ENCODE measurements around the gene FBXO4. TPM values are rescaled to one million over a fixed set of nuclear protein-coding genes. Genes with fewer than 3 reads are reported as not detected.

The FBXO4 gene
- total RNA-seq, 1 experiment from 2014 or later: 9.6 TPM

DNA sequence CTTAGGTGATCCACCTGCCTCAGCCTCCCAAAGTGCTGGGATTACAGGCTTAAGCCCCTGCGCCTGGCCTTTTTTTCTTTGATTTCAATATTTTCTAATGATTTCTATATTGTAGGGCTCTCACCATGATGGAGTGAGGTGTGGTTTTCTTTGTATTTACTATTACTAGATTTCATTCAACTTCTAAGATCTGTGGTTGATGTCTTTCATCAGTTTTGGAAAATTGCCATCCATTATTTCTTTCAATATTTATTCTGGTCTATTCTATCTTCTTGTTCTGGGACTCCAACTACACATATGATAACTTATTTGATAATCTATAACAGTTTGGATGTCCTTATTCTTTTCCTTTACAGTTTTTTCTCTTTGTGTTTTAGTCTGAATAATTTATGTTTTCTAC is 31.9 kb downstream of the FBXO4 start:
- ChIA-PET CTCF (no interaction called here), POLR2A (ENCODE audit: low non-redundant PET) (no interaction called here)
- BruUV-seq (replicated peaks): no TSS peak
- H3K36me3 ChIP-seq (ENCODE audit: insufficient read depth, low read length, poor library complexity, severe bottlenecking): no peaks in the 10 kb centered on the region
- intact Hi-C loops (cut with micrococcal nuclease; ENCODE audit: unreplicated experiment): no loop called here
- no peak overlapping the region for H3K4me3 ChIP-seq (ENCODE audit: low read depth, low read length, poor library complexity, severe bottlenecking)
- TF ChIP-seq EZH2 (IDR thresholded peaks at IDR 0.05; ENCODE audit: borderline replicate concordance, low read depth, low read length, poor library complexity, severe bottlenecking): no peak
- TF ChIP-seq, protein P1, sequence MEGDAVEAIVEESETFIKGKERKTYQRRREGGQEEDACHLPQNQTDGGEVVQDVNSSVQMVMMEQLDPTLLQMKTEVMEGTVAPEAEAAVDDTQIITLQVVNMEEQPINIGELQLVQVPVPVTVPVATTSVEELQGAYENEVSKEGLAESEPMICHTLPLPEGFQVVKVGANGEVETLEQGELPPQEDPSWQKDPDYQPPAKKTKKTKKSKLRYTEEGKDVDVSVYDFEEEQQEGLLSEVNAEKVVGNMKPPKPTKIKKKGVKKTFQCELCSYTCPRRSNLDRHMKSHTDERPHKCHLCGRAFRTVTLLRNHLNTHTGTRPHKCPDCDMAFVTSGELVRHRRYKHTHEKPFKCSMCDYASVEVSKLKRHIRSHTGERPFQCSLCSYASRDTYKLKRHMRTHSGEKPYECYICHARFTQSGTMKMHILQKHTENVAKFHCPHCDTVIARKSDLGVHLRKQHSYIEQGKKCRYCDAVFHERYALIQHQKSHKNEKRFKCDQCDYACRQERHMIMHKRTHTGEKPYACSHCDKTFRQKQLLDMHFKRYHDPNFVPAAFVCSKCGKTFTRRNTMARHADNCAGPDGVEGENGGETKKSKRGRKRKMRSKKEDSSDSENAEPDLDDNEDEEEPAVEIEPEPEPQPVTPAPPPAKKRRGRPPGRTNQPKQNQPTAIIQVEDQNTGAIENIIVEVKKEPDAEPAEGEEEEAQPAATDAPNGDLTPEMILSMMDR (conservative IDR thresholded peaks at IDR 0.05; ENCODE audit: low read depth, low read length): no peak
- H3K9me3 ChIP-seq (ENCODE audit: low read depth, low read length, poor library complexity, severe bottlenecking): peaks cover 5% of the 10 kb centered on the region
- no peaks in the 10 kb centered on the region for H3K27me3 ChIP-seq (replicated peaks; ENCODE audit: insufficient read depth, low read depth, low read length, poor library complexity)
- H3K27ac ChIP-seq (ENCODE audit: low read depth, low read length, poor library complexity, severe bottlenecking): no peak overlapping the region
- H3K4me1 ChIP-seq (ENCODE audit: insufficient read depth, low read length, poor library complexity, severe bottlenecking): no peaks in the 10 kb centered on the region
- no peak for DNase-seq (ENCODE audit: low spot score)

DNA sequence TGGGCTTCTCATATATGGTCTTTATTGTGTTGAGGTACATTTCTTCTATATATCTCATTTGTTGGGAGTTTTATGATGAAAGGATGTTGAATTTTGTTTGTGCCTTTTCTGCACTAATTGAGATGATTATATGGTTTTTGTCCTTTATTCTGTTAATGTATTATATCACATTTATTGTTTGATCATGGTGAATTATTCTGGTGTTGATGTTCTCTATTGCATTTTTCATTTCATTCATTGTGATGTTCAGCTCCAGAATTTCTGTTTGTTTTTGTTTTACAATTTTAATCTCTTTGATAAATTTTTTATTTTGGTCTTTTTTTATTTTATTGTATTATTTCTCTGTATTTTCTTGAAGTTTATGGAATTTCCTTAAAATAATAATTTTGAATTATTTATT is 35.4 kb downstream of the FBXO4 start:
- H3K27me3 ChIP-seq (replicated peaks; ENCODE audit: insufficient read depth, low read depth, low read length, poor library complexity): no peaks in the 10 kb centered on the region
- no peak overlapping the region for H3K27ac ChIP-seq (ENCODE audit: low read depth, low read length, poor library complexity, severe bottlenecking)
- ChIA-PET POLR2A (ENCODE audit: low non-redundant PET) (no interaction called here), CTCF (no interaction called here)
- no peak overlapping the region for H3K4me3 ChIP-seq (ENCODE audit: low read depth, low read length, poor library complexity, severe bottlenecking)
- no peaks in the 10 kb centered on the region for H3K36me3 ChIP-seq (ENCODE audit: insufficient read depth, low read length, poor library complexity, severe bottlenecking)
- no peaks in the 10 kb centered on the region for H3K4me1 ChIP-seq (ENCODE audit: insufficient read depth, low read length, poor library complexity, severe bottlenecking)
- peaks cover 5% of the 10 kb centered on the region for H3K9me3 ChIP-seq (ENCODE audit: low read depth, low read length, poor library complexity, severe bottlenecking)
- no TSS peak for BruUV-seq (replicated peaks)
- intact Hi-C loops (cut with micrococcal nuclease; ENCODE audit: unreplicated experiment): no loop called here
- TF ChIP-seq EZH2 (IDR thresholded peaks at IDR 0.05; ENCODE audit: borderline replicate concordance, low read depth, low read length, poor library complexity, severe bottlenecking): no peak
- TF ChIP-seq, protein P1 (conservative IDR thresholded peaks at IDR 0.05; ENCODE audit: low read depth, low read length): no peak
- no peak for DNase-seq (ENCODE audit: low spot score)

DNA sequence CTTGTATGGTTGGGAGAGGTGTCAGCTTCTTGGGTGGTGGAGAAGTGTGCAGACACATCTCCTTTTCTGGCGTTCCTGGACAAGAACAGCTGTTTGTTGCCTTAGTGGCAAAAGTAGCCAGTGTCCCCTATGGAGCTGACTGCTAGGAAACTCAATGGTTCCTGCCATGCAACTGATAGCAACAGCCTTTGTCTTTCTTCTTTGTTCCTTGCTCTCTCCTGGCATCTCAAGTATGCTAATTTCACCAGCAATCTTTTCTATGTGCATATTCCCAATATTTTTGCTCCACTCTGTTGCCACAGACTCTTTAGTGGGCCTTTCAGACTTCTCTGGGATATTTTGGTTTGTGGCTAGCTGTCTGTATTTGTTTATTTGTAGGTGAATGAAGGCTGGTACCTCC is 36.7 kb downstream of the FBXO4 start:
- Histone ChIP-seq H3K27ac (ENCODE audit: low read depth, low read length, poor library complexity, severe bottlenecking) (no peak overlapping the region), H3K4me3 (ENCODE audit: low read depth, low read length, poor library complexity, severe bottlenecking) (no peak overlapping the region), H3K36me3 (ENCODE audit: insufficient read depth, low read length, poor library complexity, severe bottlenecking) (no peaks in the 10 kb centered on the region), H3K9me3 (ENCODE audit: low read depth, low read length, poor library complexity, severe bottlenecking) (peaks cover 5% of the 10 kb centered on the region), H3K27me3 (replicated peaks; ENCODE audit: insufficient read depth, low read depth, low read length, poor library complexity) (no peaks in the 10 kb centered on the region), H3K4me1 (ENCODE audit: insufficient read depth, low read length, poor library complexity, severe bottlenecking) (no peaks in the 10 kb centered on the region)
- CTCF ChIA-PET: no interaction called here
- no TSS peak for BruUV-seq (replicated peaks)
- DNase-seq (ENCODE audit: low spot score): no peak
- TF ChIP-seq, protein P1 (conservative IDR thresholded peaks at IDR 0.05; ENCODE audit: low read depth, low read length): no peak
- TF ChIP-seq EZH2 (IDR thresholded peaks at IDR 0.05; ENCODE audit: borderline replicate concordance, low read depth, low read length, poor library complexity, severe bottlenecking): no peak
- POLR2A ChIA-PET (ENCODE audit: low non-redundant PET): no interaction called here
- intact Hi-C loops (cut with micrococcal nuclease; ENCODE audit: unreplicated experiment): no loop called here
